CD4-positive, alpha-beta T cell treated with Interleukin-21 for 1 hour (primary cell): Measurements from ENCODE around the gene MVK.

Experiments used
- DNase-seq: peaks from one replicate; pipeline ENCODE4 v3.0.0-alpha.2; 2020

Gene MVK

DNA sequence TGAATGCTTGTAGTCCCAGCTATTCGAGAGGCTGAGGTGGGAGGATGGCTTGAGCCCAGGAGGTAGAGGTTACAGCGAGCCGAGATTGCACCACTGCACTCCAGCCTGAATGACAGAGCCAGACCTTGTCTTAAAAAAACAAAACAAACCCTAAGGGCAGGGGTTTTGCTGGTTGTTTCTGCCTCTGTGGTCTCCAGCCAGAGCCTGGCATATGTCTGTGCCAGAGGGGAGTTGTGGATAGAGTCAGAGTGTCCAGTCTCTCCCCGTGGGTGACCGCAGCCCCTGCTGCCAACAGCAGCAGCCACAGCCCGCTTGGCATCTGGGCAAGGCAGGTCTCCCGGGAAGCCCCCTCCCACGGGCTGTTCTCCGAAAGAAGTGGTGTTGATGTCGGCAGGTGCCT is 37.6 kb downstream of the MVK start:
- no peak for DNase-seq

DNA sequence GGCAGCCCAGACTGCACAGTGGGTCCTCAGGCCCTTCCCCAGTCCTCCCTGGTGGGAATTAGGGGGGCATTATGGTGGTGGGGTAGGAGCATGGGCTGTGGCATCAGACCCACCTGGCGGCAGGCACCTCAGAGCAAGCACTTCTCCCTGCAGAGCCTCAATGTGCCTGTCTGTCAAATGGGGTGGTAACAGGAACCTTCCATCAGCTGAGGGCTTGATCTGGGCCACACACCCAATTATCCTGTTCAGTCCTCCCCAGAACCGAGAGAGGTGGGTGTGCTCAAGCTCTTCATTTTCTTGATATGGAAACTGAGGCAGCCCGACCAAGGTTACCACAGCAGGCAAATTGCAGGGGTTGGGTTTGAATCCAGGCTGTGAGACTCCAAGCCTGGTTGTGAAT is 38.4 kb downstream of the MVK start:
- DNase-seq: no peak

DNA sequence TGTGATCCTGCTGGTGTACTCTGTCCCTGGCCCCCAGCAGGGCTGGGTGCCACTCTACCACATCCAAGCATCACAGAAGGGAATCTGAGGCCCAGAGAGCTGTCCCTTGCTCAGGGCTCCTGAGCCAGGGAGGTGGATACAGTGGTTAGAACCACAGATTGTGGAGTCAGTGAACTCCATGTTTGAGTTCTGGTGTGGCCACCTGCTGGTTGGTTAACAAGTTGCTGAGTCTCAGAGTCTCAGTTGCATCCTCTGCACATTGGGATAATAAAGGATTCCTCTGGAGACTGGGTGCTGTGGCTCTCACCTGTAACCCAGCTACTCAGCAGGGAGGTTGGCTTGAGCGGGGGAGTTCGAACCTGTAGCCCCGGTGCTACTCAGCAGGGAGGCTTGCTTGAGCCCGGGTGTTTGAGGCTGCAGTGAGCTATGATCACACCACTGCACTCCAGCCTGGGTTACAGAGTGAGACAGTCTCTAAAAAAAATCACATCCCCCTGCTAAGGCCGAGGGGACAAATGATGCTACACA is 39.4 kb downstream of the MVK start:
- no peak for DNase-seq

DNA sequence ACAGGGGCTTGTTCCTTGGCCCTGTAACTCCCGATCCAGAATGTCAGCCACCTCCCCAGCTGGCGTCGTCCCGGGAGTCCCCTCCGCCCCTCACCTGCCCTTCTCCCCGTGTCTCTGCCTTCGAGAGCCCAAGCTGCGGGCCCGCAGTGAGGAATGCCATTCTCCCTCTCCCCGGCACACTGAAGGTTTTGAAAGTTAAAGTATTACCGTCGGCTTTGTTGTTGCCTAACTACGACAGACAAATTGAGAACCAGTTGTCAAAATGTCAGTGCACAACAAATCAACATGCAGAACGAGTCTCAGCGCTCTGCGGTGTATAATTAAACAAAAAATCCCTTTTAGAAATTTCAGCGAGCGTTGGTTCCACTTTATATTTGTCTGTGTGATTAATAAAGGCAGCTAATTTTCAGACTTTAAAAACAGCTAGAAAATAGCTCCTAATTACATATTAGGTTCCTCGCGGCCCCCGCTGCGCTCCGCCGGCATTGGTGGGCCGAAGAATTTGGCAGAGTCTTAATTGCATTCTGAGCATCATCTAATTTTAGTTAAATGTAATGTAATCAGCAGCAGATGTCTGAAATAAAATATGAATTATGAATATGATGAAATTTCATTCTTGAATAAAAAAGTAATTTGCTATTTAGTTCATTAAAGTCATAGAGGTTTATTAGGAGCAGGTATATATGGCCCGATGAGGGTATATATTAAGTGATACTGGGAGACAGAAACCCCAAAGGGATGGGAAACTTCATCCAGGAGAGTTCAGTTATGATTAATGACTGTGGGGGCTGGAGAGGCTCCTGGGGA is 40.3 kb downstream of the MVK start:
- DNase-seq: no peak

DNA sequence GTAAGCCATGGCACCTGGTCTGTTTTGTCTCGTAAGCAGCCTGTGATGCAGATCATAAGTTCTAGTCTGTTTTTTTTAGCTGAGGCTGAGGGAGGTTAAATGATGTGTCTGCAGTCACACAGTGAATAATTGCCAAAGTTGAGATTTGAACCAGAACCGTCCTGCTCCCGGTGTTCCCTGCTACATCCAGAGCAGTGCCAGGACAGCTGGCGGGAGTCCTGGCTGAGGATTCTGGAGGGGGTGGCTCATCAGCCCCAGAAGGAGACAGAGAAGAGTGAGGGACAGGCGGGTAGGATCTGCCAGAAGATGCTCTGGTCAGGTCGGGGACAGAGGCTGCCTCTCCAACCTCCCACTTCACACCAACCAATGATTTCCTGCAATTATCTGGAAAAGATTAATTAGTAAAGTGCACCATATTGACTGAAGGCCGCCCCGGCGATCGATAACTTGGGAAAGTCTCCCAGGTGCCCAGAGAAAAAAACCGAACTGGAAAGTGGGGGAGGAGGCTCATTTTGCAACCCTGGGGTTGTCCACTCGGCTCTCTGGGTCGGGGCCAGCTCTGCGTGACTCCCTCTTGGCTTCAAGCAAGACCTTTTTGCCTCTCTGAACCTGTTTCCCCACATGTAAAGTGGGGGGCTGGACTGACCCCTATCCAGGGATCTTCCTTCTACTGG is 42.1 kb downstream of the MVK start:
- no peak for DNase-seq

DNA sequence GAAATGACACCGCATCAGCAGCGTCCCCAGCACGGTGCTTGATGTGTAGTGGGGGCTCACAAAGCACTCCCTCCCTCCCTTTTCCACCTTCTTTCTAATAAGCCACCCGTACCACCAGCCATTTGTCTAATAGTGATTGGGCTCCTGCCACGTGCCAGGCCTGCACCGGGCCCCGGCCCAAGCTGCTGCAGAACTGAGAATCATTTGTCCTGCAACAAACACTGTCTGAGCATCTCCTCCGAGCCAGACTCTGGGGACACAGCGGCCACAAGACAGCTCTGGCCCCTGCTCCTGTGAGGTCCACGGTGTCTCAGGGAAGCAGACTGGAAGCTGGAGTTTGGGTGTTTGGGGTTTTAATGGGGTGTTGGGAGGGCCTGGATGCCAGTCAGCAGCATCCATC is 43.9 kb downstream of the MVK start:
- DNase-seq: no peak

DNA sequence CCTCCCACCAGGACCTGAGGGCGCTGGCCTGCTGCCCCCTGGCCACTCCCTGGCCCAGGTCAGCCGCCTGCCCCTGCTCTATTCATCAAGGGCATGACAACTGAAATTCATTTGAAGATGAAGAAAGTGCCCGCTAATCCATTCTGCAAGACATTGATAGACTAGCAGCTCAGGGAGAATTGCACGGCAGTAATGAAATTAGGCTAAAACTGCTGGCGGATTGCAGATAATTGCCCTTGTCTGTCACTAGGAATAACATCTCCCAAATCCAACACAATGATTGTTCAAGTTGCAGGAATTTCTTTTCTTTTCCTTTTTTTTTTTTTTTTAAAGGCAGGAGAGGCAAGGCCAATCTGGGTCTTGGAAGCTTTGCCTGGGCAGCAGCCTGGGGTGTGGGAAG is 44.5 kb downstream of the MVK start:
- DNase-seq: no peak

DNA sequence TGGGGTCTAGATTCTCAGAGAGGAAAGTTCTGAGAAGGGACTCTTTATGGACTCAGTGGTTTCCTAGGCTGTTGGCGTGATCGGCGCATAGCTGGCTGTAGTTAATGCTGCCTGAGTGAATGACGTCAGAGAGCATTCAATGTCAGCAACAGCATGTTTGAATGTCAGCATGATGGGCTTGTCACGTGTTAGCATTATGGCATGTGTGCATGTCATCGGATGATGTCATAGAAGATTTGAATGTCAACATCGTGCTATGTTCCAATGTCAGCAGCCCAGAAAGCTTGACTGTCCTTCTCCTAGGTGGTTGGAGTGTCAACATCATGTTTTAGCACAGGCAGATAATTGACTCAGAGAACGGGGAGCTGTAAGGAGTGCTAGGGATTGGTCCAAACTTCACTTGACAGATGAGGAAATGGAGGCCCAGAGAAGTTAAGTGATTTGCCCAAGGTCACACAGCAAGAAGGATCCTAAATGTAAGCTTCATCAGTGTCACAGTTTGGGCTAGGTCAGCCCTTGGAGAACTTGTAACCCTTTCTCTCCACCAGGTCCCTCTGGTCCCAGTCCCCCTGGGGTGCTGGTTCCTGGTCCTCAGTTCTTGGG is 45.5 kb downstream of the MVK start:
- DNase-seq: no peak

DNA sequence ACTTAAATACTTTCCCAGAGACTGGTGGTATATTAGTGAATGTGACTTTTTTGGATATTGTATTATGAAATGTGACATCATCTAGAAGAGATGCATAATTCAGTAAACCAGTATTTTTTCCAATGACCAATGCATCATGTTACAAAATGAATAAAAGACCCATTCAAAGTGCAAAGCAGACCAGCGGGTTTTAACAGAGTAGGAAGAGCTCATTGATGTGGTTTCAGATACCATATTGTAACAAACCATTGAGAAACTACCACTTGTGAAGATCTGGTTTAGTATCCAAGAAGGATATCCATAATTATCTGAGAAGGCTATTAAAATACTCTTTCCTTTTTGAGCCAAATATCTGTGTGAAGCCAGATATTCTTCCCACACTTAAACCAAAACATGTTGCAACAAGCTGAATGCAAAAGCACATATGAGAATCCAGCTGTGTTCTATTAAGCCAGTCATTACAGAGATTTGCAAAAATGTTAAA is 47.7 kb downstream of the MVK start:
- no peak for DNase-seq

DNA sequence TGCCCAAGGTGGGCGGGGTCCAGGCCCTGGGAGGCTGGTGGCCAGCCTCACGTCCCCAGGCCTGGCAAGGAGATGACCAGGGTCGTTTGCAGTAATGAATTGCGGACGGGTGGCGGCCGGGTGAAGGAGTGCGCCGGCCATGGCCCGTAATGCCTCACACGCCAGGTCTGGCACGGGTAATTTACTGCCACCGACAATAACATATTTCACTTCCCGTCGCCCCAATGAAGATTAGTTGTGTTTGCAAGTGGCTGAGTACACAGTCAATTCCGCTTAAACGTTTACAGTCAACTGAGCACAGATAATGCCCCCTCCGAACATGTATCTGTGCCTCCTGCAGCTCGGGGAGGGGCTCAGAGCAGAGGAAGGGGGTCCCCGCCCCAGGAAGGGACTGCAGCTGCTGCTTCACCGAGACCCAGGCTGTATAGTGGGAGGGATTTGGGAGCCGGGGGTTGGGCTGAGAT is 48.3 kb downstream of the MVK start:
- DNase-seq: no peak

DNA sequence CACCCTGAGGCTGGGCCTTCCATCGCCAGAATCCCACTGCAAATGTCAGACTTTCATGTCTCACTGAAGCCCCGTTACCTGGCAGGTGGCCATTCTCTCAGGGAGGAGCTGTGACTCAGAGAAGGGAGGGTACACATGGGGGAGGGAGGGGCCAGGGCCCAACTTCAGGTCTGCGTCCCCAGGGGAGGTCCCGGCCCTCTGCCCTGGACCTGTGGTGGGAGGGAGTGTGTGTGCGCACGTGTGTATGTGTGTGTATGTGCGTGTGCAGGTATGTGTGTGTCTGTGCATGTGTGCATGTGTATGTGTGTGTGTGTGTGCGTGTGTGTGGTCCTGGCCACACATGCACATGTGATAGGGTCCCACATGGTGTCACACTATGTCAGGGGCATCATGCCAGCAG is 50.9 kb downstream of the MVK start:
- DNase-seq: no peak

DNA sequence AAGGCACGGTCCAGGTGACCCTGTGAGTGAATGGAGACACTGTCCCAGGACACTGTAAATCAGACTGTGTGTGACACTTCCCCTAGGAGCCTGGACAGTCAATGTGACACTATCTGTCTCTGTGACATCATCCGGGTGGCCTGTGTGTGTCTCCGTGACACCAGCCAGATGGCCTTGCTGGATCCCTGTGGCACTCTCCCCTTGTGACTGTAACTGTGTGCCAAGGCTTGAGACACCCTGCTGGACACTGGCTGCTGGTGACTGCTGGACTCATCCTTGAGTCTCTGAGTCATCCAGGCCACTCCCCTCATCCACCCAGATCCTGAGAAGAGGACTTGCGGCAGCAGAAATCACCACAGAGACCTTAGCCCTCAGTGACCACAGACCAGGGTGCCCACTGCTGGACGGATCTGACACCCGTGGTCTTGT is 51.6 kb downstream of the MVK start:
- no peak for DNase-seq

DNA sequence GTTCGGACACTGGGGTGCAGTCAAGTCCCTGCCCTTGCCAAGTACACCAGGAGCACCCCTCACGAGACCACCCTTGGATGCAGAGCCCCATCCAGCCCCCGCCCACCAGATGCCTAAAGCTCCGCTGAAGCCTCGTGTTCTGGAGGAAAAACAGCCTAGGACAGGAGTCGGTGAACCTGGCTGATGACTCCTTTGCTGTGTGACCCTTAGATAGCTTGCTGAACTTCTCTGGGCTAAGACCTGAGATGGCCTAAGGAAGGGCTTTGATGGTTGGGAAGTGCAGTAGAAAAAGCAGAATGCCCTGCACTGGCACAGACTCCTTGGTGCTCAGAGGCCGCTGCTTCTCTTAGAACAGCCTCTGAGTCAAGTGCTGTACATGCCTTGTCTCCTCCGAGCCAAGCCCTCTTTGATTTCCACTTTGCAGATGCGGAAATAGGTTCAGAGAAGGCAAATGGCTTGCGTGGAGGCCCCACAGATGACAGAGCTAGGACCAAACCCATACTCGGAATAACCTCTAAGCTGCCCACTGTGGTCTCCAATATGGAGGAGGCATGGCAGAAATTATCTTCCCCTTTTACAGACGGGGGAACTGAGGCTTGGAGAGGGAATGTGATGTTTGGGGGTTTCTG is 52.3 kb downstream of the MVK start:
- no peak for DNase-seq

DNA sequence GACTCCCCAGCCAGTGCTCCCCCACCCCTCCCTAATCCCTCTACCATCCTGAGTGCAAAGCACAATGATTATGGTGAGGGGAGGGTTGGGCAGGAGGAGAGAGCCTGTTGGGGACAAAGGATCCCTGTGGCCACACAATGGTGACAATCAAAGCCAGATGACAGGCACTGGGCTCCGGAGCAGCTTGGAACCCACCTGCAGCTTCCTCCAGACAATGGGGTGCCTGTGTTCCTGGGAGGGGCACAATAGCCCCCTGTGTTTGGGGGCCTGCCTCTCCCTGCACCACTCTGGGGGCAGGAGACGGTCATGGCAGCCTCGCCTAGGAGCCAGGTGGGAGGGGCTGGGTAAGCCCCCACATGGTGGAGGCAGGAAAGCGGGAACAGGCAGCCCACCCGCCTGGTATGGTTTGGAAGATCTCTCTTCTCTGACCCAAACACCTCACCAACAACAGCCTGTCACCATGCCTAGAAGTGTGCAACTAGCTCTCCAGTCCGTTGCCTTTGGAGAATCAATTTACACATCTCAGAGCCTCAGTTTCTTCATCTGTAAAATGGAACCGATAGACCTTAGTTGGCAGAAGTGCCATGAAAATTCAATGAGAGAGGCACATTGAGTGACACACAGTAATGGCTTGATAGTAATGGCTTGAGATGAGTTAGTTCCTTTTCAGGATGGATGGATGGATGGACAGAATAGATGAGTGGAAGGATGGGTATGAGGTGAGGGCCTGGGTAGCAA is 53.0 kb downstream of the MVK start:
- DNase-seq: no peak

DNA sequence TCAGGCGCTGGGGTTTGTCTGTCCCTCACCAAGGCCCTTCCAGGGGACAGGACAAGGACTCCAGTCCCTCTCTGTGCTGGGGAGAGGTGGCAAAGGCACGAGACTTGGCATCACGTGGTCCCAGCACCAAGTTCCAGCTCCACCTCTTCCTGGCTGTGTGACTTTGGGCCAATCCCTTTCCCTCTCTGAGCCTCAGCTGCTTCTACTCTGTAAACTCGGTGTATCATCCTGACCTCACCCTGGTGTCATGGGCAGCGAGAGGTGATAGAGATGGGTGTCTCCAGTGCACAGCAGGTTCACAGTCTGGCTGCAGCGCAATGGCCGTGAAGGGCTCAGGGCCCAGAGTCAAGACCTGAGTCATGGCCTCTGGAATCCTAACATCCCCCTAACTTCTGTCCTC is 54.0 kb downstream of the MVK start:
- DNase-seq: no peak

DNA sequence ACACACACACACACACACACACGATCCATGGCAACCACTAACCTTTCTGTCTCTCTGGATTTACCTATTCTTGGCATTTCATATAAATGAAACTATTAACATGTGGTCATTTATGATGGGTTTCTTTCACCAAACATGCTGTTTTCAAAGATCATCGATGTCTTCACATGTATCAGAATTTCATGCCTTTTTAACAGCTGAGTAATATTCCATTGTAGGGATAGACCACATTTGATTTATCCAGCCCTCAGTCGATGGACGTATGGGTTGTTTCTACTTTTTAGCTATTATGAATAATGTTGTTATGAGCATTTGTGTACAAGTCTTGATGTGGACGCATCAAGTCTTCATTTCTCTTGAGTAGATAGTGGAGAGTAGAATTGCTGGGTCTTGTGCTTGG is 56.5 kb downstream of the MVK start:
- no peak for DNase-seq

DNA sequence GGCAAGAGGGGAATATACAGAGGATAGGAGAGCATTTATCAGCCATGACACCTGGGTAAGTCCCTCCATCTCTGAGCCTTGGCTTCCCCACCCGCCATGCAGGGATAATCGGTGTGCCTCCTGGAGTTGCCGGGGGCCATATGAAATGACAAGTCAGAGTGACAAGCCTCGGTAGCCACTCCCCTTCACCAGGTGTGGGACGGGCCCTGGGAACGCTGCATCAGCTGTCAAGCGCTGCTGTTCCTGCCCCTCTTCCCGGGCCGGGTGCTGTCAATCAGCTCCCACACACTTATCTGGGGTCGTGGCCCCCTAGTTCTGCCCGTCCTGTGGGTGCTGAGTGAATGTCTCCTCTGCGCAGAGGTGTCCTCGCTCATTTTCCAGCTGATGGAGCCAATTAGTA is 57.2 kb downstream of the MVK start:
- no peak for DNase-seq

DNA sequence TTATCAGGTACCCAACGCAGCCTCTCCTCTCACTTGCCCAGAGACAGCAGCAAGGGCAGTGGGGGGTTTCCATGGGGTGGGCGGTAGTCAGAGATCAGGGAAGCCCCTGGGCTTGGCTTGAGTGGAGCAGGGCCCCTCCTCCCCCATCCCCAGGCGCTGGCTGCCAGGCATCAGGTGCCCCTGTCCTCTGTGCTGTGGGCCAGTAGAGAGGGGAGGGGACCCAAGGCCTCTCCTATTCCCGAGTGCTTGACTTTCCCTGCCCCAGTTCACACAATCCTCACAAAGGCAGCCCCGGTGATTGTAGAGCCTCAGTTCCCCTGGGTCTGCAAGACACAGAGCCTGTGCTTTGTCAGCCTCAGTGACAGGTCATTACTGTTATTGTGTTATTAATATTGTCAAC is 57.7 kb downstream of the MVK start:
- DNase-seq: no peak

DNA sequence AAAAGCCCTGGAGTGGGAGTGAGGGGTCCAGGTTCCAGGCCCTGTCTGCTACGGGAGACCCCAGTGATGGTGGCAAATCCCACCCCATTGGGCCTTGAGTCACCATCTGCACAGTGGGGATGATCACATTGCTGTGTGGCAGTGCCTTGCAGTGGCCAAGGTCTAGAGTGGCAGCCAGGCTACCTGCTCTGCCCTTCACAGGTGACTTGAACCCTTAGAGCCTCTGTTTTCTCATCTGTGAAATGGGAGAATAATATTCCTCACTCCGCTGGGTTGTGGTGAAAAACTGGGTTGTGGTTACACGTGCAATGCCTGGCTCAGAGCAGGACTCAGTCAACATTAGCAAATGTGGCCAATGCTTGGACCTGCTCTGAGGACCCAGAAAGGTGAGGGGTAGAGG is 58.2 kb downstream of the MVK start:
- DNase-seq: no peak

DNA sequence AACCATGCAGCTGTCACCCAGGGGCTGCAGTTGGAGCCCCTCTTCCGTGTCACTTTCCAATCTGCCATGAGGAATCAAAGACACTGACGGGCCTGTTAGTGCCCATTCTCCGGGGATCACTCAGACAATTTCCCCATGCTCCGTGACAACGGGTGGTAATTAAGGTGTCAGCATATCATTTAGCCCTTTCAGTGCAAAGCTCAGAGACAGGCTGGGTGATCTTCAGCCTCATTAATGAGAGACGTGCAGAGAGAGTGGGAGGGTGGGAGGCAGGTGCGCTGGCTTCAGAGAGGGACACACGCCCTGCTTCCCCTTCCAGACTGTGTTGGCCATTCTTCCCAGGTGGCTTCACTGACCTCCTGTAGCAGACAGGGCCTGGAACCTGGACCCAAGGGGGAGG is 58.7 kb downstream of the MVK start:
- DNase-seq: no peak

DNA sequence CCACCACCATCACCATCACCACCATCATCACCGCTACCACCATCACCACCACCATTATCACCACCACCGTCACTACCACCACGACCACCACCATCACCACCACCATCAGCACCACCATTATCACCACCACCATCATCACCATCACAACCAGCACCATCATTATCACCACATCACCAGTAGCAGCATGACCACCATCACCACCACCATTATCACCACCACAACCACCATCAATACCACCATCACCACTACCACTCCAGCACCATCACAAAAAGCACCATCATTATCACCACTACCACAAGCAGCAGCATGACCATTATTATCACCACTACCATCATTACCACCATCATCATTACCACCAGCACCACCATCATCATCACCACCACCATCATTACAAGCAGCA is 62.1 kb downstream of the MVK start:
- DNase-seq: no peak

DNA sequence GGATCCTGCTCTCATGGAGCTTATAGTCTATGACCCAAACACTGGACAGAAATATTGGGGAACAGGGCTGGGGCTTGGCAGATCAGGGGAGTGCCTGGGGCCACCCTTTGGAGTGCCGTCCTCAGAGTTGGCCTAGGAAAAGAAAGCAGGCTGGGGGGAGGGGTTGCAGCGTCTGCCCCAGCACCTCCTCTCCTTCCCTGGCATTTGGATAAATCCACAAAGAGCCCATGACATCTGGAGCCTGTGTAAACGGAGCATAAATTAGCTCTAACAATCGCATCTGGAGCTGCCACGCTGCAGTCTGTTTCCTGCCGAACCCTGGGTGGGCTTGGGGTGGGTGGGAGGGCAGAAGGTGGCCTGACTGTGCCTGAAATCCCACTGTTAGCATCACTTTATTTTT is 63.8 kb downstream of the MVK start:
- DNase-seq: no peak

DNA sequence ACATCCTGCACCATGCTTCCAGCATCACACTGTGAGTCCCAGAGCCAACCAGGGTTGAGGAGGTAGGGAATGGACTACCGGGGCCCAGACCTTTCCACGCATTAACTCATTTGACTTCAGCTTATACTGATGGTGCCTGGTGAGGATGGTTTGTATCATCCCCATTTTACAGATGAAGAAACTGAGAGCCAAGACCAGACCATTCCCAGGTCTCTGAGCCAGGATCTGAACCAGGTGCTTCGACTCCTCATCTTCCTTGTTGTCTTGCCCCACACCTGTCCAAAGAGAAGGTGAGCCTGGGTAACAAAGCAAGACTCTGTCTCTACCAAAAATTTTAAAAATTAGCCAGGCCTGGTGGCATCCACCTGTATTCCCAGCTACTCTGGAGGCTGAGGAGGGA is 64.4 kb downstream of the MVK start:
- DNase-seq: no peak
